Caco-2 (cell line): ENCODE data around the gene EXOC3L2. TPM values are rescaled to one million over a fixed set of nuclear protein-coding genes. Genes with fewer than 3 reads are reported as not detected.

Experiments used
- BruUV-seq: library from RNA; stranded (reverse); fragments of 400-500 nt; replicated peaks from 2 replicates; lab custom pipeline; 2021; lab: Mats Ljungman, UMichigan
- CTCF ChIA-PET: fragments of 300-600 bp; sonication (Branson Sonifier 250); formaldehyde crosslinking; loops from one replicate; lab custom pipeline; 2022; ENCODE audit warnings: antibody characterized with exemption; lab: Charles Lee
- POLR2A ChIA-PET: fragments of 300-600 bp; sonication (Branson Sonifier 250); formaldehyde crosslinking; loops from one replicate; lab custom pipeline; 2022; ENCODE audit warnings: antibody characterized with exemption; lab: Charles Lee
- DNase-seq, 2 experiments: peaks; one replicate each; pipeline versions ENCODE4 v3.0.0 to v3.0.0-alpha.2; 2020 to 2022
- H3K27me3 ChIP-seq: replicated peaks from 2 replicates; pipeline ENCODE4 v1.6.0; 2011; ENCODE audit warnings: low read length; ENCODE audit not compliant: control insufficient read depth, insufficient read depth
- H3K36me3 ChIP-seq: 2 replicates; pipeline ENCODE4 v1.5.1; 2011; ENCODE audit warnings: low read length; ENCODE audit not compliant: control insufficient read depth, insufficient read depth
- H3K4me1 ChIP-seq: fragments of 250-450 bp; sonication (Bioruptor Pico); 2 replicates; pipeline ENCODE4 v1.5.1; 2020; ENCODE audit warnings: mild to moderate bottlenecking
- H3K4me3 ChIP-seq: 2 replicates; pipeline ENCODE4 v1.5.1; 2011; ENCODE audit warnings: low read depth, mild to moderate bottlenecking, control low read depth, low read length
- H3K9me3 ChIP-seq: fragments of 250-450 bp; sonication (Bioruptor Pico); 2 replicates; pipeline ENCODE4 v1.5.1; 2020; ENCODE audit warnings: mild to moderate bottlenecking, moderate library complexity
- H3K27ac Mint-ChIP-seq: one replicate; pipeline ENCODE4 v1.8.0; 2022; ENCODE audit warnings: mixed read lengths; ENCODE audit not compliant: unreplicated experiment
- H3K27me3 Mint-ChIP-seq: one replicate; pipeline ENCODE4 v1.8.0; 2022; ENCODE audit warnings: mixed read lengths; ENCODE audit not compliant: insufficient read depth, unreplicated experiment
- H3K36me3 Mint-ChIP-seq: one replicate; pipeline ENCODE4 v1.8.0; 2022; ENCODE audit warnings: mild to moderate bottlenecking, mixed read lengths; ENCODE audit not compliant: insufficient read depth, unreplicated experiment
- H3K4me1 Mint-ChIP-seq: one replicate; pipeline ENCODE4 v1.8.0; 2022; ENCODE audit warnings: low read depth, mixed read lengths; ENCODE audit not compliant: unreplicated experiment
- H3K4me3 Mint-ChIP-seq: one replicate; pipeline ENCODE4 v1.8.0; 2022; ENCODE audit warnings: mild to moderate bottlenecking, moderate library complexity, mixed read lengths; ENCODE audit not compliant: unreplicated experiment
- H3K9me3 Mint-ChIP-seq: one replicate; pipeline ENCODE4 v1.8.0; 2022; ENCODE audit warnings: mixed read lengths; ENCODE audit not compliant: unreplicated experiment
- intact Hi-C: fragments of 100-400 bp; cut with micrococcal nuclease; formaldehyde crosslinking; loops from one replicate; pipeline ENCODE4 v1.10.0; 2022; ENCODE audit not compliant: unreplicated experiment
- total RNA-seq: library from RNA; stranded (reverse); gene quantifications from 2 replicates; pipeline ENCODE4 v1.2.3, GENCODE V29; 2022
- TF ChIP-seq, protein P1 (sequence below), 2 experiments: fragments of 200-600 bp in 1 of 2; IDR thresholded peaks; 1 replicate in 1 of 2; 2 replicates in 1 of 2; pipeline versions ENCODE4 v1.5.1 to v1.8.0; 2011 to 2022; ENCODE audit warnings: antibody characterized with exemption in 1 of 2, control low read depth in 1 of 2, inconsistent platforms in 1 of 2, low read depth in 1 of 2, low read length in 1 of 2, mild to moderate bottlenecking in 1 of 2, moderate library complexity in 1 of 2; ENCODE audit not compliant: insufficient read depth in 1 of 2, severe bottlenecking in 1 of 2, unreplicated experiment in 1 of 2

Gene EXOC3L2
- total RNA-seq, 1 experiment from 2014 or later: not detected

DNA sequence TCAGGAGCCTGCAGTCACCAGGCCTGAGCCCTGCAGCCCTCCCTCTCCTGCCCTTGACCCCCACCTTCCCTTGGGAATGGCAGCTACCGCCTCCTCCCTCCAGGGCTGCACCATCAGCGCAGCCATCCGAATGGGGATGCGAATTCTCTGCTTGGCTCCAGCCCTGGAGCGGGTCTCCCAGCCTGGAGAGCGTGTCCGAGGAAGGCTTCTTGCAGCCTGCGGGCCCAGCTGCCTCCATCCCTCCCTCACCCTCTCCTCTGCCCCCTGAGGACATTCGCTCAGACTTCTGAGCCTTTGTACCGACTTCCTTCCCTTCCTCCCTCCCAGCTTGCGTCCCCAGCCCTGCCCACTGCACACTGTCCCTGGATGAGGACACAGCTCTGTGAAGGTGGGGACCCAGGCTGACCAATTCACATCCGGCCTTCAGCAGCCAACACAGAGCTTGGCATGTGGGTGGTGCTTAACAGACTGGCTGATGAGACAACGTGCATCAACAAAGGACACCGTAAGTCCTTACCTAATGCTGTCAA lies 78.4 kb downstream of the EXOC3L2 start:
- H3K36me3 Mint-ChIP-seq: peaks cover 6% of the 10 kb centered on the region
- no peaks in the 10 kb centered on the region for H3K27me3 ChIP-seq
- no peak overlapping the region for H3K4me3 Mint-ChIP-seq
- POLR2A ChIA-PET: no interaction called here
- intact Hi-C loops: no loop called here
- CTCF ChIA-PET: interaction anchor here (0.6 kb wide), 1 partner anchor 33 kb away, joined by 4 read pairs; no protein-coding TSS in a partner anchor
- peaks cover 3% of the 10 kb centered on the region; the same call in 1 of the 2 replicates for H3K36me3 ChIP-seq
- no peaks in the 10 kb centered on the region for H3K9me3 ChIP-seq
- H3K27ac Mint-ChIP-seq: no peak overlapping the region
- TF ChIP-seq, protein P1, sequence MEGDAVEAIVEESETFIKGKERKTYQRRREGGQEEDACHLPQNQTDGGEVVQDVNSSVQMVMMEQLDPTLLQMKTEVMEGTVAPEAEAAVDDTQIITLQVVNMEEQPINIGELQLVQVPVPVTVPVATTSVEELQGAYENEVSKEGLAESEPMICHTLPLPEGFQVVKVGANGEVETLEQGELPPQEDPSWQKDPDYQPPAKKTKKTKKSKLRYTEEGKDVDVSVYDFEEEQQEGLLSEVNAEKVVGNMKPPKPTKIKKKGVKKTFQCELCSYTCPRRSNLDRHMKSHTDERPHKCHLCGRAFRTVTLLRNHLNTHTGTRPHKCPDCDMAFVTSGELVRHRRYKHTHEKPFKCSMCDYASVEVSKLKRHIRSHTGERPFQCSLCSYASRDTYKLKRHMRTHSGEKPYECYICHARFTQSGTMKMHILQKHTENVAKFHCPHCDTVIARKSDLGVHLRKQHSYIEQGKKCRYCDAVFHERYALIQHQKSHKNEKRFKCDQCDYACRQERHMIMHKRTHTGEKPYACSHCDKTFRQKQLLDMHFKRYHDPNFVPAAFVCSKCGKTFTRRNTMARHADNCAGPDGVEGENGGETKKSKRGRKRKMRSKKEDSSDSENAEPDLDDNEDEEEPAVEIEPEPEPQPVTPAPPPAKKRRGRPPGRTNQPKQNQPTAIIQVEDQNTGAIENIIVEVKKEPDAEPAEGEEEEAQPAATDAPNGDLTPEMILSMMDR (IDR thresholded peaks at IDR 0.05; ENCODE audit: insufficient read depth in 1 of 2, low read depth in 1 of 2, low read length in 1 of 2, severe bottlenecking in 1 of 2, unreplicated experiment in 1 of 2): no peak
- H3K4me1 Mint-ChIP-seq: peaks cover 12% of the 10 kb centered on the region
- no peak overlapping the region for H3K4me3 ChIP-seq
- no peaks in the 10 kb centered on the region for H3K27me3 Mint-ChIP-seq
- no peaks in the 10 kb centered on the region for H3K9me3 Mint-ChIP-seq
- no TSS peak for BruUV-seq
- peaks cover 3% of the 10 kb centered on the region; the same call in 1 of the 2 replicates for H3K4me1 ChIP-seq
- DNase-seq: no peak

- H3K27ac Mint-ChIP-seq: no peak overlapping the region
- DNase-seq: peak in 1 of 2 experiments; percentile 41
- ChIA-PET CTCF (interaction anchor here (0.5 to 1.1 kb wide), 3 partner anchors 10 to 35 kb away, joined by 3 to 7 read pairs (median 4); partner anchors contain the start of gene BLOC1S3), POLR2A (no interaction called here)
- H3K9me3 Mint-ChIP-seq: no peaks in the 10 kb centered on the region
- no peaks in the 10 kb centered on the region for H3K27me3 Mint-ChIP-seq
- TF ChIP-seq, protein P1 (IDR thresholded peaks at IDR 0.05; ENCODE audit: insufficient read depth in 1 of 2, low read depth in 1 of 2, low read length in 1 of 2, severe bottlenecking in 1 of 2, unreplicated experiment in 1 of 2): no peak
- Histone ChIP-seq H3K9me3 (no peaks in the 10 kb centered on the region), H3K4me1 (peaks cover 19% of the 10 kb centered on the region), H3K27me3 (no peaks in the 10 kb centered on the region), H3K36me3 (peaks cover 1% of the 10 kb centered on the region; the same call in 1 of the 2 replicates), H3K4me3 (no peak overlapping the region)
- no peak overlapping the region for H3K4me3 Mint-ChIP-seq
- H3K36me3 Mint-ChIP-seq: peaks cover 25% of the 10 kb centered on the region
- intact Hi-C loops: loop anchor here (5.0 kb wide), 1 partner anchor 83 kb away; the partner anchor contains the start of gene EXOC3L2
- BruUV-seq: no TSS peak
- H3K4me1 Mint-ChIP-seq: peaks cover 23% of the 10 kb centered on the region
Observed at GRCh38 chr19:45164577-45165335, 80.5 kb downstream of the EXOC3L2 start.

DNA sequence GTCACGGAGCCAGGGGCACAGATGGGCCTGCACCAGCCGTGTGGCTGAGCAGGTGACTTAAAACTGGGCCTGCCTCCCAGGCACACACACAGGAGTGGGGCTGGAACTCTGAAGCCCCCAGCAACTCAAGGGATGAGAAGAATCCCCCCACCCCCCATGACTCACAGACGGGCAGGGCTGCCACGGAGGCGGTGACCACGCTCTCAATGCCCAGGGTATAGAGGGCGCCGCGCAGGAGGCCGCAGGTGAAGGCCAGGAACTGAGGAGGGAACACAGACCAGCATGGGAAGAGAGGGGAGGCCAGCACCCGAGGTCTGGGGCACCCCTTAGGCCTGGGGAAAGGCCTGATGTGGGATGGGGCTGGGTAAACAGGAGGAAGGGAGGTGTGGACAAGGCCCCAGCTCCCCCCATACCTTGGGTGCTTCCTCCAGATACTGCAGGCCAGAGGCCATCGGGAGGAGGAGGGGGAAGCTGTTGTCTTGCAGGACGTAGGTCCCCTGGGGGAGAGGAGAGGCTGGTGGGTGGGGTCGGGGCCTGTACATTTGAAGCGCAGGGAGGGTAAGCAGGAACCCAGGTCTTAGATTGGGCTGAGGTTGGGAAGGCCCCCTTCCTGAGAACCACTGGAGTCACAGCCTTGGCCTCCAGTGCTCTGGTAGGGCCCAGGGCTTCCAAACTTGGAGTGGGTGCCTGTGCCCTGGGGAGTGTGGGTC lies 81.3 kb downstream of the EXOC3L2 start:
- Histone ChIP-seq H3K4me1 (peaks cover 19% of the 10 kb centered on the region), H3K4me3 (no peak overlapping the region), H3K36me3 (peaks cover 1% of the 10 kb centered on the region; the same call in 1 of the 2 replicates), H3K9me3 (no peaks in the 10 kb centered on the region), H3K27me3 (no peaks in the 10 kb centered on the region)
- Mint-ChIP-seq H3K27me3 (no peaks in the 10 kb centered on the region), H3K27ac (peak overlapping the region; percentile 31), H3K36me3 (peaks cover 31% of the 10 kb centered on the region), H3K4me3 (no peak overlapping the region), H3K4me1 (peaks cover 23% of the 10 kb centered on the region), H3K9me3 (no peaks in the 10 kb centered on the region)
- POLR2A ChIA-PET: no interaction called here
- DNase-seq: no peak
- CTCF ChIA-PET: interaction anchor here (0.5 to 1.1 kb wide), 4 partner anchors 9 to 35 kb away, joined by 3 to 7 read pairs (median 4); partner anchors contain the start of gene BLOC1S3
- BruUV-seq: no TSS peak
- intact Hi-C loops: loop anchor here (5.0 kb wide), 1 partner anchor 83 kb away; the partner anchor contains the start of gene EXOC3L2
- TF ChIP-seq, protein P1 (IDR thresholded peaks at IDR 0.05; ENCODE audit: insufficient read depth in 1 of 2, low read depth in 1 of 2, low read length in 1 of 2, severe bottlenecking in 1 of 2, unreplicated experiment in 1 of 2): no peak
